GM12878 (cell line): Measurements from ENCODE around the gene ITPRIPL1. TPM values are rescaled to one million over a fixed set of nuclear protein-coding genes. Genes with fewer than 3 reads are reported as not detected.

Experiments used
- ATAC-seq: fragments of 200-7000 bp; cut with Tn5 transposase; 3 replicates; pipeline ENCODE4 v1.9.1; 2020; ENCODE audit warnings: mild to moderate bottlenecking, moderate library complexity
- BruUV-seq: library from RNA; stranded (reverse); fragments of 400-500 nt; replicated peaks from 2 replicates; lab custom pipeline; 2021; lab: Mats Ljungman, UMichigan
- CTCF ChIA-PET: fragments of 300-600 bp; sonication (Branson Sonifier 250); formaldehyde crosslinking; extraction: SDS; loops from one replicate; lab custom pipeline; 2021; ENCODE audit warnings: inconsistent platforms; lab: Yijun Ruan, JAX
- POLR2A ChIA-PET: fragments of 350-600 bp; formaldehyde crosslinking; extraction: SDS; loops from one replicate; lab custom pipeline; 2021; ENCODE audit warnings: inconsistent platforms; lab: Charles Lee
- RAD21 ChIA-PET: fragments of 300-600 bp; sonication (Branson Sonifier 250); formaldehyde crosslinking; loops from one replicate; lab custom pipeline; 2023; ENCODE audit warnings: antibody characterized with exemption; ENCODE audit not compliant: unreplicated experiment; lab: Charles Lee
- SMC1A ChIA-PET: fragments of 300-600 bp; sonication (Branson Sonifier 250); formaldehyde crosslinking; loops from one replicate; lab custom pipeline; 2023; ENCODE audit not compliant: unreplicated experiment, uncharacterized antibody; lab: Charles Lee
- DNase-seq: peaks from one replicate; pipeline ENCODE4 v3.0.0-alpha.2; 2011; ENCODE audit warnings: low read depth, low spot score
- FAIRE-seq: peaks from 3 replicates; lab custom pipeline; 2011; peaks lifted over from hg19 to GRCh38; lab: Jason Lieb, UNC
- H2AFZ ChIP-seq: 2 replicates; pipeline ENCODE4 v1.6.0; 2011; ENCODE audit warnings: low read depth, low read length, control low read depth; ENCODE audit not compliant: control insufficient read depth
- H3K27ac ChIP-seq: 2 replicates; pipeline ENCODE4 v1.5.1; 2011; ENCODE audit warnings: control low read depth; ENCODE audit not compliant: control insufficient read depth, insufficient read depth
- H3K27me3 ChIP-seq, 2 experiments: replicated peaks in 1 of 2; 2 replicates each; pipeline versions ENCODE4 v1.6.0 to v1.6.1; 2011; ENCODE audit warnings: low read length in 1 of 2; ENCODE audit not compliant: control insufficient read depth in 2 of 2, insufficient read depth in 2 of 2
- H3K36me3 ChIP-seq, 2 experiments: 2 replicates each; pipeline ENCODE4 v1.5.1; 2011; ENCODE audit warnings: low read length in 1 of 2; ENCODE audit not compliant: control insufficient read depth in 2 of 2, insufficient read depth in 2 of 2
- H3K4me1 ChIP-seq: 2 replicates; pipeline ENCODE4 v1.6.1; 2011; ENCODE audit warnings: mild to moderate bottlenecking, low read length, moderate library complexity, mixed read lengths; ENCODE audit not compliant: control insufficient read depth, insufficient read depth
- H3K4me2 ChIP-seq: 2 replicates; pipeline ENCODE4 v1.6.0; 2011; ENCODE audit warnings: control low read depth; ENCODE audit not compliant: control insufficient read depth, insufficient read depth
- H3K4me3 ChIP-seq: fragments of 200-600 bp; sonication (generic); 2 replicates; pipeline ENCODE4 v1.5.1; 2016
- H3K79me2 ChIP-seq: 2 replicates; pipeline ENCODE4 v1.6.0; 2011; ENCODE audit warnings: low read length; ENCODE audit not compliant: control insufficient read depth, insufficient read depth
- H3K9ac ChIP-seq: 2 replicates; pipeline ENCODE4 v1.8.0; 2011; ENCODE audit warnings: low read length, control low read depth, mixed read lengths; ENCODE audit not compliant: control insufficient read depth, insufficient read depth
- H3K9me3 ChIP-seq: replicated peaks from 3 replicates; pipeline ENCODE4 v1.5.1; 2011; ENCODE audit warnings: mild to moderate bottlenecking, low read length; ENCODE audit not compliant: control insufficient read depth, insufficient read depth
- H4K20me1 ChIP-seq: 2 replicates; pipeline ENCODE4 v1.6.0; 2011; ENCODE audit not compliant: control insufficient read depth, insufficient read depth
- BACH1 ChIP-seq: fragments of 450-650 bp; IDR thresholded peaks from 2 replicates; pipeline ENCODE4 v1.6.1; 2017; ENCODE audit warnings: mild to moderate bottlenecking, borderline replicate concordance
- CREM ChIP-seq: IDR thresholded peaks from 2 replicates; pipeline ENCODE4 v1.6.1; 2014; ENCODE audit warnings: antibody characterized with exemption, low read depth
- CTCF ChIP-seq, 3 experiments: IDR thresholded peaks in 2 of 3; conservative IDR thresholded peaks in 1 of 3; 2 replicates each; pipeline ENCODE4 v1.5.1; 2011; ENCODE audit warnings: low read depth in 3 of 3, low read length in 3 of 3, mild to moderate bottlenecking in 3 of 3, control low read depth in 2 of 3, moderate library complexity in 2 of 3, inconsistent platforms in 1 of 3, mixed read lengths in 1 of 3; ENCODE audit not compliant: control insufficient read depth in 2 of 3, insufficient read depth in 1 of 3; ENCODE audit errors: extremely low read depth in 1 of 3
- EP300 ChIP-seq, 2 experiments: fragments of 150-350 bp in 1 of 2; IDR thresholded peaks; 2 replicates each; pipeline ENCODE4 v1.6.1; 2011 to 2012; ENCODE audit warnings: low read depth in 2 of 2, low read length in 2 of 2, borderline replicate concordance in 1 of 2, improper control_type of control experiment in 1 of 2, inconsistent platforms in 1 of 2; ENCODE audit not compliant: control insufficient read depth in 1 of 2
- MTA2 ChIP-seq: fragments of 450-650 bp; IDR thresholded peaks from 2 replicates; pipeline ENCODE4 v1.6.1; 2016; ENCODE audit warnings: low read depth, mild to moderate bottlenecking, moderate library complexity
- NFYB ChIP-seq: IDR thresholded peaks from 2 replicates; pipeline ENCODE4 v1.6.1; 2011; ENCODE audit warnings: low read depth, mild to moderate bottlenecking, low read length, improper control_type of control experiment, moderate library complexity; ENCODE audit not compliant: insufficient read depth
- NR2F1 ChIP-seq: fragments of 450-650 bp; conservative IDR thresholded peaks from 2 replicates; pipeline ENCODE4 v1.6.1; 2017; ENCODE audit warnings: mild to moderate bottlenecking
- POLR2AphosphoS5 ChIP-seq: IDR thresholded peaks from 2 replicates; pipeline ENCODE4 v1.6.1; 2011; ENCODE audit warnings: mild to moderate bottlenecking, low read length, inconsistent platforms
- REST ChIP-seq: IDR thresholded peaks from 2 replicates; pipeline ENCODE4 v1.6.1; 2012; ENCODE audit warnings: mild to moderate bottlenecking, low read depth, low read length
- SMAD5 ChIP-seq: IDR thresholded peaks from 2 replicates; pipeline ENCODE4 v1.6.1; 2016; ENCODE audit warnings: antibody characterized with exemption, low read depth
- USF1 ChIP-seq: IDR thresholded peaks from 2 replicates; pipeline ENCODE4 v1.6.1; 2011; ENCODE audit warnings: borderline replicate concordance, low read depth, mild to moderate bottlenecking, moderate library complexity, mixed read lengths, low read length; ENCODE audit not compliant: insufficient read depth; ENCODE audit errors: extremely low read length
- ZNF687 ChIP-seq: fragments of 450-650 bp; IDR thresholded peaks from 2 replicates; pipeline ENCODE4 v1.6.1; 2017; ENCODE audit warnings: mild to moderate bottlenecking, moderate library complexity
- WGBS: methylation state at CpG from one replicate; pipeline ENCODE4 v1.1.6; 2016; ENCODE audit warnings: low lambda C conversion rate; ENCODE audit not compliant: insufficient replicate concordance, insufficient coverage; ENCODE audit errors: missing lambda C conversion rate; 5-methylcytosine and 5-hydroxymethylcytosine counted together
- in situ Hi-C: fragments of 300-500 bp; cut with MboI; formaldehyde crosslinking; loops from 9 replicates; pipeline ENCODE4 v1.14.3; 2018; ENCODE audit warnings: mixed read lengths
- intact Hi-C: fragments of 100-400 bp; cut with micrococcal nuclease; formaldehyde crosslinking; loops from one replicate; pipeline ENCODE4 v1.14.2; 2022; ENCODE audit not compliant: unreplicated experiment
- polyA plus RNA-seq, 11 experiments: library from polyadenylated mRNA; depleted of rRNA in 4 of 11; unstranded in 6 of 11; stranded (reverse) in 5 of 11; fragments of >200 nt; fragmentation: Nextera tagmentation in 4 of 11; fragmentation: Illumina TruSeq in 1 of 11; extraction: Ambion mirVana in 4 of 11; extraction: Trizol in 1 of 11; gene quantifications; 1 replicate in 1 of 11; 2 replicates in 10 of 11; pipeline versions ENCODE4 v1.2.1 to v1.2.3, GENCODE V29; 2011 to 2016; ENCODE audit warnings: inconsistent platforms in 2 of 11, missing spikeins in 2 of 11, low read depth in 1 of 11
- total RNA-seq, 4 experiments: library from RNA; depleted of rRNA in 3 of 4; stranded (reverse); fragments of >200 nt in 3 of 4; fragmentation: Illumina TruSeq in 1 of 4; extraction: Trizol in 1 of 4; gene quantifications; 2 replicates each; pipeline versions ENCODE4 v1.2.1 to v1.2.3, GENCODE V29; 2013 to 2021

The ITPRIPL1 gene
- total and polyA plus RNA-seq, 10 of the 15 experiments (the other 5 are each of a cell fraction or from before 2014, with no cell fraction given), result 4.9 to 28.7 (median 14.3) TPM

GRCh38 chr2:96276787-96277499 is 48.2 kb upstream of the ITPRIPL1 start:
- POLR2A ChIA-PET, result interaction anchor here (0.8 to 0.9 kb wide), 2 partner anchors 43 to 47 kb away, joined by 3 to 8 read pairs; no protein-coding TSS in a partner anchor
- TF ChIP-seq CREM (no peak), NR2F1 (no peak), SMAD5 (no peak), NFYB (no peak), REST (no peak), MTA2 (no peak), ZNF687 (no peak), POLR2AphosphoS5 (no peak), USF1 (no peak), EP300 (IDR thresholded peaks at IDR 0.05; ENCODE audit: borderline replicate concordance in 1 of 2, control insufficient read depth in 1 of 2, low read depth in 2 of 2, low read length in 2 of 2) (no peak), CTCF (IDR thresholded peaks at IDR 0.05 in 2 of 3, conservative IDR thresholded peaks at IDR 0.05 in 1 of 3; ENCODE audit: control insufficient read depth in 2 of 3, extremely low read depth in 1 of 3, insufficient read depth in 1 of 3, low read depth in 3 of 3, low read length in 3 of 3) (no peak), BACH1 (no peak)

More at GRCh38 chr2:96276787-96277499, 48.2 kb upstream of the ITPRIPL1 start:
- SMC1A ChIA-PET, result interaction anchor here (1.0 to 1.2 kb wide), 2 partner anchors 10 to 103 kb away, joined by 3 read pairs; no protein-coding TSS in a partner anchor
- ATAC-seq (no peak), DNase-seq (no peak), FAIRE-seq (no peak)
- Histone ChIP-seq H2AFZ (no peak overlapping the region), H3K27ac (no peak overlapping the region), H3K79me2 (no peaks in the 10 kb centered on the region), H3K27me3 (no peaks in the 10 kb centered on the region), H3K9me3 (no peaks in the 10 kb centered on the region), H3K4me3 (no peak overlapping the region), H4K20me1 (no peaks in the 10 kb centered on the region), H3K9ac (no peak overlapping the region), H3K4me1 (no peaks in the 10 kb centered on the region), H3K4me2 (no peak overlapping the region), H3K36me3 (peaks cover 32% of the 10 kb centered on the region in 2 experiments)
- BruUV-seq, result TSS peak; percentile 48
- RAD21 ChIA-PET, result no interaction called here
- 97% methylated on average over 21 of the region's 21 CpGs for WGBS
- in situ Hi-C loops (no loop called here), intact Hi-C loops (no loop called here)
- CTCF ChIA-PET, result no interaction called here
